ENCODE results near the gene IER3. TPM values are rescaled to one million over a fixed set of nuclear protein-coding genes. Genes with fewer than 3 reads are reported as not detected.

Gene IER3
- total RNA-seq, 1 experiment from 2014 or later: 82.4 TPM

DNA sequence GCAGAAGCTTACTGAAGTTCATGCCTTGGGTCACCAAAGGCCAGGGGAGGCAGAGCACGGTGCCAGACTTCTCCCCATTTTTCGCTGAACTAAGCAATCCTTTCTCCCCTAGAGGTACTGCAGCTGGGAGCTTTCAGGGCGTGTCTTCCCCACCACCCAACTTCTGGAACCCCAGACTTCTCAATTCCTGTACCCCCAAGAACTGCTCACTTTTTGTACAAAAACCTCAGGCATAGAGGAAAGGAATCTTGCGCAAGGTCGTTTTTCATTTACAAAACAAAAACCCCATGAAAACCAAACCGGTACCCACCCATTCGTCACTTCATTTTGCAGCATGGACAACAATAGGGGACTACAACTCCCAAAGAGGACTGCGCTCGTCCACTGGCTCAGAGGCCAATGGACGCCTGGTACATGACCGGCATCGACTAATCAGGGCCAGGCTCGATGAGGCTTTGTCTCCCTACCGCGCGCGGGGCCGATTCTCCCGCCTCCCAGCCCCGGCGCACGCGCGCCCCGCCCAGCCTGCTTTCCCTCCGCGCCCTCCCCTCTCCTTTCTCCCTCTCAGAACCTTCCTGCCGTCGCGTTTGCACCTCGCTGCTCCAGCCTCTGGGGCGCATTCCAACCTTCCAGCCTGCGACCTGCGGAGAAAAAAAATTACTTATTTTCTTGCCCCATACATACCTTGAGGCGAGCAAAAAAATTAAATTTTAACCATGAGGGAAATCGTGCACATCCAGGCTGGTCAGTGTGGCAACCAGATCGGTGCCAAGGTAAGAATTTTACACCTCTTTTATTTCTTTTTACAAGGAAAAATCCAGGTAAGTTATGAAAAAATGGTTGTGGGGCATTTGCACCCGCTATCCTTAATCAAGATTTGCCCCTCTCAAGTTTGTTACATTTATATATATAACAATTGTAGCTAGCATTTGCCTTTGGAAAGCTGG lies 24.3 kb downstream of the IER3 start, which contains the start of gene TUBB (continued):
- TF ChIP-seq, protein P1, sequence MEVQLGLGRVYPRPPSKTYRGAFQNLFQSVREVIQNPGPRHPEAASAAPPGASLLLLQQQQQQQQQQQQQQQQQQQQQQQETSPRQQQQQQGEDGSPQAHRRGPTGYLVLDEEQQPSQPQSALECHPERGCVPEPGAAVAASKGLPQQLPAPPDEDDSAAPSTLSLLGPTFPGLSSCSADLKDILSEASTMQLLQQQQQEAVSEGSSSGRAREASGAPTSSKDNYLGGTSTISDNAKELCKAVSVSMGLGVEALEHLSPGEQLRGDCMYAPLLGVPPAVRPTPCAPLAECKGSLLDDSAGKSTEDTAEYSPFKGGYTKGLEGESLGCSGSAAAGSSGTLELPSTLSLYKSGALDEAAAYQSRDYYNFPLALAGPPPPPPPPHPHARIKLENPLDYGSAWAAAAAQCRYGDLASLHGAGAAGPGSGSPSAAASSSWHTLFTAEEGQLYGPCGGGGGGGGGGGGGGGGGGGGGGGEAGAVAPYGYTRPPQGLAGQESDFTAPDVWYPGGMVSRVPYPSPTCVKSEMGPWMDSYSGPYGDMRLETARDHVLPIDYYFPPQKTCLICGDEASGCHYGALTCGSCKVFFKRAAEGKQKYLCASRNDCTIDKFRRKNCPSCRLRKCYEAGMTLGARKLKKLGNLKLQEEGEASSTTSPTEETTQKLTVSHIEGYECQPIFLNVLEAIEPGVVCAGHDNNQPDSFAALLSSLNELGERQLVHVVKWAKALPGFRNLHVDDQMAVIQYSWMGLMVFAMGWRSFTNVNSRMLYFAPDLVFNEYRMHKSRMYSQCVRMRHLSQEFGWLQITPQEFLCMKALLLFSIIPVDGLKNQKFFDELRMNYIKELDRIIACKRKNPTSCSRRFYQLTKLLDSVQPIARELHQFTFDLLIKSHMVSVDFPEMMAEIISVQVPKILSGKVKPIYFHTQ (CRISPR knock-in tag; IDR thresholded peaks at IDR 0.05): no peak
- no peak for TF ChIP-seq RORB (CRISPR knock-in tag; IDR thresholded peaks at IDR 0.05)
- TF ChIP-seq, protein P2, sequence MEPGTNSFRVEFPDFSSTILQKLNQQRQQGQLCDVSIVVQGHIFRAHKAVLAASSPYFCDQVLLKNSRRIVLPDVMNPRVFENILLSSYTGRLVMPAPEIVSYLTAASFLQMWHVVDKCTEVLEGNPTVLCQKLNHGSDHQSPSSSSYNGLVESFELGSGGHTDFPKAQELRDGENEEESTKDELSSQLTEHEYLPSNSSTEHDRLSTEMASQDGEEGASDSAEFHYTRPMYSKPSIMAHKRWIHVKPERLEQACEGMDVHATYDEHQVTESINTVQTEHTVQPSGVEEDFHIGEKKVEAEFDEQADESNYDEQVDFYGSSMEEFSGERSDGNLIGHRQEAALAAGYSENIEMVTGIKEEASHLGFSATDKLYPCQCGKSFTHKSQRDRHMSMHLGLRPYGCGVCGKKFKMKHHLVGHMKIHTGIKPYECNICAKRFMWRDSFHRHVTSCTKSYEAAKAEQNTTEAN (CRISPR knock-in tag; IDR thresholded peaks at IDR 0.05): no peak
- TF ChIP-seq, protein P3, sequence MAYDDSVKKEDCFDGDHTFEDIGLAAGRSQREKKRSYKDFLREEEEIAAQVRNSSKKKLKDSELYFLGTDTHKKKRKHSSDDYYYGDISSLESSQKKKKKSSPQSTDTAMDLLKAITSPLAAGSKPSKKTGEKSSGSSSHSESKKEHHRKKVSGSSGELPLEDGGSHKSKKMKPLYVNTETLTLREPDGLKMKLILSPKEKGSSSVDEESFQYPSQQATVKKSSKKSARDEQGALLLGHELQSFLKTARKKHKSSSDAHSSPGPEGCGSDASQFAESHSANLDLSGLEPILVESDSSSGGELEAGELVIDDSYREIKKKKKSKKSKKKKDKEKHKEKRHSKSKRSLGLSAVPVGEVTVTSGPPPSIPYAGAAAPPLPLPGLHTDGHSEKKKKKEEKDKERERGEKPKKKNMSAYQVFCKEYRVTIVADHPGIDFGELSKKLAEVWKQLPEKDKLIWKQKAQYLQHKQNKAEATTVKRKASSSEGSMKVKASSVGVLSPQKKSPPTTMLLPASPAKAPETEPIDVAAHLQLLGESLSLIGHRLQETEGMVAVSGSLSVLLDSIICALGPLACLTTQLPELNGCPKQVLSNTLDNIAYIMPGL (CRISPR knock-in tag; IDR thresholded peaks at IDR 0.05): no peak
- no peak for TF ChIP-seq JAZF1 (CRISPR knock-in tag; IDR thresholded peaks at IDR 0.05)
- TF ChIP-seq NR1H2 (CRISPR knock-in tag; IDR thresholded peaks at IDR 0.05): no peak
- TF ChIP-seq, protein P4, sequence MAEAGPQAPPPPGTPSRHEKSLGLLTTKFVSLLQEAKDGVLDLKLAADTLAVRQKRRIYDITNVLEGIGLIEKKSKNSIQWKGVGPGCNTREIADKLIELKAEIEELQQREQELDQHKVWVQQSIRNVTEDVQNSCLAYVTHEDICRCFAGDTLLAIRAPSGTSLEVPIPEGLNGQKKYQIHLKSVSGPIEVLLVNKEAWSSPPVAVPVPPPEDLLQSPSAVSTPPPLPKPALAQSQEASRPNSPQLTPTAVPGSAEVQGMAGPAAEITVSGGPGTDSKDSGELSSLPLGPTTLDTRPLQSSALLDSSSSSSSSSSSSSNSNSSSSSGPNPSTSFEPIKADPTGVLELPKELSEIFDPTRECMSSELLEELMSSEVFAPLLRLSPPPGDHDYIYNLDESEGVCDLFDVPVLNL (CRISPR knock-in tag; IDR thresholded peaks at IDR 0.05; ENCODE audit: borderline replicate concordance, low read depth): peak; percentile 77; the same call in 1 of the 2 replicates
- 0 out of 2 replicates have a peak, but pooled peaks have one; percentile 11 for TF ChIP-seq GABPB1 (CRISPR knock-in tag; IDR thresholded peaks at IDR 0.05)
- TF ChIP-seq, protein P5, sequence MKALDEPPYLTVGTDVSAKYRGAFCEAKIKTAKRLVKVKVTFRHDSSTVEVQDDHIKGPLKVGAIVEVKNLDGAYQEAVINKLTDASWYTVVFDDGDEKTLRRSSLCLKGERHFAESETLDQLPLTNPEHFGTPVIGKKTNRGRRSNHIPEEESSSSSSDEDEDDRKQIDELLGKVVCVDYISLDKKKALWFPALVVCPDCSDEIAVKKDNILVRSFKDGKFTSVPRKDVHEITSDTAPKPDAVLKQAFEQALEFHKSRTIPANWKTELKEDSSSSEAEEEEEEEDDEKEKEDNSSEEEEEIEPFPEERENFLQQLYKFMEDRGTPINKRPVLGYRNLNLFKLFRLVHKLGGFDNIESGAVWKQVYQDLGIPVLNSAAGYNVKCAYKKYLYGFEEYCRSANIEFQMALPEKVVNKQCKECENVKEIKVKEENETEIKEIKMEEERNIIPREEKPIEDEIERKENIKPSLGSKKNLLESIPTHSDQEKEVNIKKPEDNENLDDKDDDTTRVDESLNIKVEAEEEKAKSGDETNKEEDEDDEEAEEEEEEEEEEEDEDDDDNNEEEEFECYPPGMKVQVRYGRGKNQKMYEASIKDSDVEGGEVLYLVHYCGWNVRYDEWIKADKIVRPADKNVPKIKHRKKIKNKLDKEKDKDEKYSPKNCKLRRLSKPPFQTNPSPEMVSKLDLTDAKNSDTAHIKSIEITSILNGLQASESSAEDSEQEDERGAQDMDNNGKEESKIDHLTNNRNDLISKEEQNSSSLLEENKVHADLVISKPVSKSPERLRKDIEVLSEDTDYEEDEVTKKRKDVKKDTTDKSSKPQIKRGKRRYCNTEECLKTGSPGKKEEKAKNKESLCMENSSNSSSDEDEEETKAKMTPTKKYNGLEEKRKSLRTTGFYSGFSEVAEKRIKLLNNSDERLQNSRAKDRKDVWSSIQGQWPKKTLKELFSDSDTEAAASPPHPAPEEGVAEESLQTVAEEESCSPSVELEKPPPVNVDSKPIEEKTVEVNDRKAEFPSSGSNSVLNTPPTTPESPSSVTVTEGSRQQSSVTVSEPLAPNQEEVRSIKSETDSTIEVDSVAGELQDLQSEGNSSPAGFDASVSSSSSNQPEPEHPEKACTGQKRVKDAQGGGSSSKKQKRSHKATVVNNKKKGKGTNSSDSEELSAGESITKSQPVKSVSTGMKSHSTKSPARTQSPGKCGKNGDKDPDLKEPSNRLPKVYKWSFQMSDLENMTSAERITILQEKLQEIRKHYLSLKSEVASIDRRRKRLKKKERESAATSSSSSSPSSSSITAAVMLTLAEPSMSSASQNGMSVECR (CRISPR knock-in tag; IDR thresholded peaks at IDR 0.05; ENCODE audit: borderline replicate concordance): no peak
- TF ChIP-seq NFYB (CRISPR knock-in tag; conservative IDR thresholded peaks at IDR 0.05; ENCODE audit: low read depth): peak; percentile 65
- TF ChIP-seq ZNF317 (CRISPR knock-in tag; IDR thresholded peaks at IDR 0.05; ENCODE audit: borderline replicate concordance, low read depth): no peak
- no peak for TF ChIP-seq ETV6 (CRISPR knock-in tag; IDR thresholded peaks at IDR 0.05)
- TF ChIP-seq, protein P6, sequence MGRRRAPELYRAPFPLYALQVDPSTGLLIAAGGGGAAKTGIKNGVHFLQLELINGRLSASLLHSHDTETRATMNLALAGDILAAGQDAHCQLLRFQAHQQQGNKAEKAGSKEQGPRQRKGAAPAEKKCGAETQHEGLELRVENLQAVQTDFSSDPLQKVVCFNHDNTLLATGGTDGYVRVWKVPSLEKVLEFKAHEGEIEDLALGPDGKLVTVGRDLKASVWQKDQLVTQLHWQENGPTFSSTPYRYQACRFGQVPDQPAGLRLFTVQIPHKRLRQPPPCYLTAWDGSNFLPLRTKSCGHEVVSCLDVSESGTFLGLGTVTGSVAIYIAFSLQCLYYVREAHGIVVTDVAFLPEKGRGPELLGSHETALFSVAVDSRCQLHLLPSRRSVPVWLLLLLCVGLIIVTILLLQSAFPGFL (CRISPR knock-in tag; IDR thresholded peaks at IDR 0.05; ENCODE audit: borderline replicate concordance): no peak
- no peak for TF ChIP-seq ZNF138 (CRISPR knock-in tag; conservative IDR thresholded peaks at IDR 0.05)
- TF ChIP-seq, protein P7, sequence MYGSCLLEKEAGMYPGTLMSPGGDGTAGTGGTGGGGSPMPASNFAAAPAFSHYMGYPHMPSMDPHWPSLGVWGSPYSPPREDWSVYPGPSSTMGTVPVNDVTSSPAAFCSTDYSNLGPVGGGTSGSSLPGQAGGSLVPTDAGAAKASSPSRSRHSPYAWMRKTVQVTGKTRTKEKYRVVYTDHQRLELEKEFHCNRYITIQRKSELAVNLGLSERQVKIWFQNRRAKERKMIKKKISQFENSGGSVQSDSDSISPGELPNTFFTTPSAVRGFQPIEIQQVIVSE (CRISPR knock-in tag; IDR thresholded peaks at IDR 0.05; ENCODE audit: borderline replicate concordance): no peak
- no peak for TF ChIP-seq ESRRA (CRISPR knock-in tag; IDR thresholded peaks at IDR 0.05; ENCODE audit: borderline replicate concordance)
- TF ChIP-seq, protein P8, sequence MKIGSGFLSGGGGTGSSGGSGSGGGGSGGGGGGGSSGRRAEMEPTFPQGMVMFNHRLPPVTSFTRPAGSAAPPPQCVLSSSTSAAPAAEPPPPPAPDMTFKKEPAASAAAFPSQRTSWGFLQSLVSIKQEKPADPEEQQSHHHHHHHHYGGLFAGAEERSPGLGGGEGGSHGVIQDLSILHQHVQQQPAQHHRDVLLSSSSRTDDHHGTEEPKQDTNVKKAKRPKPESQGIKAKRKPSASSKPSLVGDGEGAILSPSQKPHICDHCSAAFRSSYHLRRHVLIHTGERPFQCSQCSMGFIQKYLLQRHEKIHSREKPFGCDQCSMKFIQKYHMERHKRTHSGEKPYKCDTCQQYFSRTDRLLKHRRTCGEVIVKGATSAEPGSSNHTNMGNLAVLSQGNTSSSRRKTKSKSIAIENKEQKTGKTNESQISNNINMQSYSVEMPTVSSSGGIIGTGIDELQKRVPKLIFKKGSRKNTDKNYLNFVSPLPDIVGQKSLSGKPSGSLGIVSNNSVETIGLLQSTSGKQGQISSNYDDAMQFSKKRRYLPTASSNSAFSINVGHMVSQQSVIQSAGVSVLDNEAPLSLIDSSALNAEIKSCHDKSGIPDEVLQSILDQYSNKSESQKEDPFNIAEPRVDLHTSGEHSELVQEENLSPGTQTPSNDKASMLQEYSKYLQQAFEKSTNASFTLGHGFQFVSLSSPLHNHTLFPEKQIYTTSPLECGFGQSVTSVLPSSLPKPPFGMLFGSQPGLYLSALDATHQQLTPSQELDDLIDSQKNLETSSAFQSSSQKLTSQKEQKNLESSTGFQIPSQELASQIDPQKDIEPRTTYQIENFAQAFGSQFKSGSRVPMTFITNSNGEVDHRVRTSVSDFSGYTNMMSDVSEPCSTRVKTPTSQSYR (CRISPR knock-in tag; IDR thresholded peaks at IDR 0.05): no peak
- TF ChIP-seq GRHL2 (CRISPR knock-in tag; IDR thresholded peaks at IDR 0.05; ENCODE audit: insufficient replicate concordance, severe bottlenecking): no peak
- TF ChIP-seq EMX1 (CRISPR knock-in tag; IDR thresholded peaks at IDR 0.05): no peak
- TF ChIP-seq ZNF671 (CRISPR knock-in tag; IDR thresholded peaks at IDR 0.05): no peak

Data from WTC11 (cell line).